IPS-20b (cell line): ENCODE measurements around the gene LUZP2.
"Not testable (repeated sequence)": the region's sequence is repeated elsewhere in the genome, so short reads cannot be mapped to it uniquely, and the experiment has no call there.

Source experiments
- H3K27ac ChIP-seq: one replicate; pipeline ENCODE4 v1.5.1; 2013; ENCODE audit warnings: low read length
- H3K27me3 ChIP-seq: 2 replicates; pipeline ENCODE4 v1.6.1; 2013; ENCODE audit warnings: mild to moderate bottlenecking, low read length, inconsistent platforms; ENCODE audit not compliant: insufficient read depth
- H3K36me3 ChIP-seq: 2 replicates; pipeline ENCODE4 v1.6.1; 2013; ENCODE audit warnings: low read depth, mild to moderate bottlenecking, inconsistent platforms, low read length, moderate library complexity; ENCODE audit not compliant: insufficient read depth
- H3K4me1 ChIP-seq: 2 replicates; pipeline ENCODE4 v1.6.1; 2013; ENCODE audit warnings: mild to moderate bottlenecking, control low read depth, inconsistent platforms, low read length, moderate library complexity; ENCODE audit not compliant: insufficient read depth
- H3K4me3 ChIP-seq: 2 replicates; pipeline ENCODE4 v1.5.1; 2013; ENCODE audit warnings: mild to moderate bottlenecking, low read length, inconsistent platforms
- H3K9ac ChIP-seq: 2 replicates; pipeline ENCODE4 v1.6.1; 2013; ENCODE audit warnings: low read depth, mild to moderate bottlenecking, inconsistent platforms, low read length, moderate library complexity
- H3K9me3 ChIP-seq: 2 replicates; pipeline ENCODE4 v1.6.1; 2013; ENCODE audit warnings: mild to moderate bottlenecking, low read depth, low read length, inconsistent platforms; ENCODE audit not compliant: insufficient read depth

The LUZP2 gene

DNA sequence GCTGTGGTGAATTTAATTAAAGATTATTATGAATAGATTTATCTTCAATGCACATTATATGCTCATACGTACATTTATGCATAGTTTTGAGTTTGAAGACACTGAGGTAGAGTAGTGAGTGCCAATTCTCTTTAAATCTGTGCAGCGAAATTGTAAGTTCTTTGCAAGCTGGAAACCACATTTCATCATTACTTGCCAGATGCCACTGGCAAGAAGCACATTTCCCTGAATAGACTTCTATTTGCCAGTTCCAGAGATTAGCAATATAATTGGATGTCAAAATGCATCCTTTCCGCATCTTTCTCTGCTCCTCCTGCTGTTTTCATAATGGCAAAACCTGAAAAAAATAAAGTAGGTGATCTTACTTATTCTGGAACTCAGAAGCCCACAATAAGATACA lies 448.0 kb downstream of the LUZP2 start:
- Histone ChIP-seq H3K9me3 (no peaks in the 10 kb centered on the region), H3K4me3 (no peak overlapping the region), H3K27me3 (no peaks in the 10 kb centered on the region), H3K9ac (no peak overlapping the region), H3K4me1 (no peaks in the 10 kb centered on the region), H3K27ac (no peak overlapping the region), H3K36me3 (no peaks in the 10 kb centered on the region)

DNA sequence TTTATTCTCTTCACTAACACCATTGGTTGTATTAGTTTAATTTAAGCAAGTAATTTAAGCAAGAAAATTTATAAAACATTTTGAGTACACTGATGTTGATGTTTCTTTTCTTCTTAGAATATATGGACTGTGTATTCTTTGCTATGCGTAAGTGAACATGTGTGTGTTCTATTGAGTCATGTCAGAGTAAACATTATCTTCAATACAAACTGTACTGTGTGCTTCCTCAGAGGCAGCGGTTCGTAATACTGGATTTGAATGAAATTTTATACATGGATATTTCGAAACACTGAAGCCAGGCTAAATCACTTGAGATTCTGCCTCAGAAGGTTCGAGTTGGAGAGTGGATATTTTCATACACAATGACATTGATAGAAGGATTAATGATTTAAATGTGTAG lies 452.6 kb downstream of the LUZP2 start:
- no peak overlapping the region for H3K4me3 ChIP-seq
- H3K9ac ChIP-seq, result no peak overlapping the region
- no peaks in the 10 kb centered on the region for H3K9me3 ChIP-seq
- H3K27ac ChIP-seq, result no peak overlapping the region
- no peaks in the 10 kb centered on the region for H3K27me3 ChIP-seq
- no peaks in the 10 kb centered on the region for H3K4me1 ChIP-seq
- no peaks in the 10 kb centered on the region for H3K36me3 ChIP-seq

DNA sequence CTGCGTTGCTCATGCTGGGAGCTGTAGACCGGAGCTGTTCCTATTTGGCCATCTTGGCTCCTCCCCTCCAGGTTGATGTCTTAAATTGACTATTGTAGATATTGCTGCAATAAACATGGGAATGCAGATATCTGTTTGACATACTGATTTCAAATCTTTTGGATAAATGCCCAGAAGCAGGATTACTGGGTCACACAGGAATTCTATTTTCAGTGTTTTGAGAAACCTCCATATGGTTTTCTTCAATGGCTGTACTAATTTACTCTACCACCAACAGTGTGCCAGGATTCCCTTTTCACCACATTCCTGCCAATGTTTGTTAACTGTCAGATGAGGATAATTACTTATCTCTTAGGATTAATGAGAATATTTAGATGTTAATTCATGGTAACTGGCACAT lies 467.0 kb downstream of the LUZP2 start:
- Histone ChIP-seq H3K27me3 (no peaks in the 10 kb centered on the region), H3K4me3 (no peak overlapping the region), H3K9me3 (peaks cover 9% of the 10 kb centered on the region), H3K4me1 (no peaks in the 10 kb centered on the region), H3K9ac (no peak overlapping the region), H3K27ac (no peak overlapping the region), H3K36me3 (no peaks in the 10 kb centered on the region)

DNA sequence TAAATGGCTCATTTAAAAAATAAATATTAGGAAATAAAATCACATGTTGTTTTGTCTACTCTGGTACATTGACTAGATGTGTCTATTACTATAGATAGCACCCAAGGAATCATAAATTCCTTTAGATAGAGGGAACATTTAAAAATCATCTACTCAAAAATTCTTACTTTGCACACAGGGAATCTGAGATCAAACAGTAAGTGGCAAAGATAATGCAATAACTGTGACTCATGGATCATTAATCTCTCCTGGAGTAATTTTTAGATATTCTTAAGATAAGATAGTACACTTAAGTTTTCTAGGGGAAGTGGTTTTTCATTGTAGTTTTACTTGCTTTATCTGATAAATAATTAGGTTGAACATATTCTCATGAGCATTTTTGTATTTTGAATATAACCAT lies 468.9 kb downstream of the LUZP2 start:
- Histone ChIP-seq H3K27ac (no peak overlapping the region), H3K36me3 (no peaks in the 10 kb centered on the region), H3K27me3 (no peaks in the 10 kb centered on the region), H3K9me3 (peaks cover 9% of the 10 kb centered on the region), H3K4me3 (no peak overlapping the region), H3K9ac (no peak overlapping the region), H3K4me1 (no peaks in the 10 kb centered on the region)

DNA sequence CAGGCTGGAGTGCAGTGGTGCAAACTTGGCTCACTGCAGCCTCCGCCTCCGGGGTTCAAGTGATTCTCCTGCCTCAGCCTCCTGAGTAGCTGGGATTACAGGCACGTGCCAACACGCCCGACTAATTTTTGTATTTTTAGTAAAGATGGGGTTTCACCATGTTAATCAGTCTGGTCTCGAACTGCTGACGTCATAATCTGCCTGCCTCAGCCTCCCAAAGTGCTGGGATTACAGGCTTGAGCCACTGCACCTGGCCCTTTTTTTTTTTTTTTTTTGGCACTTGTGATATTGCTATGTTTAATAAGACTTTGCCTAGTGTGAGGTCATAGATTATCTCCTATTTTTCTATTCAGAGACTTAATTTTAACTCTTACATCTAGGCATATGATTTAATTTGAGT lies 497.1 kb downstream of the LUZP2 start:
- not testable (repeated sequence) for H3K9me3 ChIP-seq

DNA sequence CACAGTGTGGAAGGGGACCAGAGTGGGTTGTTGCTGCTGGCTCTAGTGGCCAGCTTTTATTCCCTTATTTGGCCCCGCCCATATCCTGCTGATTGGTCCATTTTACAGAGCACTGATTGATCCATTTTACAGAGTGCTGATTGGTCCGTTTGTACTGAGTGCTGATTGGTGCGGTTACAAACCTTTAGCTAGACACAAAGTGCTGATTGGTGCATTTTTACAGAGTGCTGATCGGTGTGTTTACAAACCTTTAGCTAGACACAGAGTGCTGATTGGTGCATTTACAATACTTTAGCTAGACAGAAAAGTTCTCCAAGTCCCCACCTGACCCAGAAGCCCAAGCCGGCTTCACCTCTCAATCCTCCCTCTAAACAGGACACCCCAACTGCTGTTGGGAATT lies 503.1 kb downstream of the LUZP2 start:
- H3K36me3 ChIP-seq, H3K4me1 ChIP-seq, H3K9ac ChIP-seq, H3K27ac ChIP-seq, H3K9me3 ChIP-seq, H3K4me3 ChIP-seq, H3K27me3 ChIP-seq: not testable (repeated sequence)

More for the DNA sequence above, 497.1 kb downstream of the LUZP2 start:
- H3K27me3 ChIP-seq, H3K4me3 ChIP-seq, H3K27ac ChIP-seq, H3K36me3 ChIP-seq, H3K4me1 ChIP-seq, H3K9ac ChIP-seq: not testable (repeated sequence)

DNA sequence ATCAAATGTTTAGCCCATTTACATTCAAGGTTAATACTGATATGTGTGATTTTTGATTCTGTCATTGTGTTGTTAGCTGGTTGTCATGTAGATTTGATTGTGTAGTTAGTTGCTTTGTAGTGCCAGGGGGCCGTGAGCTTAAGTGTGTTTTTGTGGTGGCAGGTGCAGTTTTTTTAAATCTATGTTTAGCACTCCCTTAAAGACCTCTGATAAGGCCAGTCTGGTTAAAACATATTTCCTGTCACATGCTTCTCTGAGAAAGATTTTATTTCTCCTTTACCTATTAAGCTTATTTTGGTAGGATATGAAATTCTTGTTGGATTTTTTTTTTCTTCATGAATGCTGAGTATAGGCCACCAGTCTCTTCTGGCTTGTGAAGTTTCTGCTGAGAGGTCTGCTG lies 540.6 kb downstream of the LUZP2 start:
- no peak overlapping the region for H3K4me3 ChIP-seq
- no peaks in the 10 kb centered on the region for H3K27me3 ChIP-seq
- H3K27ac ChIP-seq, result no peak overlapping the region
- H3K9me3 ChIP-seq, result no peaks in the 10 kb centered on the region
- H3K4me1 ChIP-seq, result no peaks in the 10 kb centered on the region
- no peaks in the 10 kb centered on the region for H3K36me3 ChIP-seq
- no peak overlapping the region for H3K9ac ChIP-seq

DNA sequence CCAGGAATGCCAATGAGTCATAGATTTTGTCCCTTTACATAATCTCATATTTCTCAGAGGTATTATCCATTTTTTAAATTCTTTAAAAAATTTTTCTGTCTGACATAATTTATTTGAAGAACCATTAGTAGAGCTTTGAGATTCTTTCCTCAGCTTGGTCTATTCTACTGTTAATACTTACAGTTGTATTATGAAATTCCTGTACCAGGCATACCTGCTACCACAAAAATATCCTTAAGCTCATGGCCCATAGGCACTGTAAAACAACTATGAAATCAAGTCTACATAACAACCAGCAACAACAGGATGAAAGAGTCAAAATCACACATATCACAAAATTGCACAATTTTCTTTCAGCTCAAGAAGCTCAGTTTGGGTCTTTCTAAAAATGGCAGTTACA lies 541.3 kb downstream of the LUZP2 start:
- H3K4me1 ChIP-seq, result no peaks in the 10 kb centered on the region
- no peak overlapping the region for H3K27ac ChIP-seq
- H3K4me3 ChIP-seq, result no peak overlapping the region
- no peak overlapping the region for H3K9ac ChIP-seq
- no peaks in the 10 kb centered on the region for H3K36me3 ChIP-seq
- no peaks in the 10 kb centered on the region for H3K27me3 ChIP-seq
- H3K9me3 ChIP-seq, result no peaks in the 10 kb centered on the region

DNA sequence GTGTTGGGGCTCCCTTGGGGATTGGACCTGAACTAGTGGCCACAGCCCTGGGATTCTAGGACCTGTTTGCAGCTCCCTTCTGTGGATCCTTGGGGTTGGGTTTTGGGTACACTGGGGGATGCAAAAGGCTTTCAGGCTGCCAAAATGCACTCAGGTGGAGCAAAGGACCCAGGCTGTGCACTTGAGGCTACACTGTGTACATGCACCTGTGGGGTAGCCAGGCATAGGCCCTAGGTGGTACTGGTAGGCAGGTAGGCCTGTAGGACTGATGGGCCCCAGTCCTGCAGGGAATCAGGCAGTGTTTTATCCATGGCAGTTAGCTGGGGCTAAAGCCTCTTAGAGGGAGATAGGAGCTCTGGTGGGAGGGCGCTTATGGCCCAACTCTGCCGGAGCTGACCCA lies 542.3 kb downstream of the LUZP2 start:
- Histone ChIP-seq H3K9ac (no peak overlapping the region), H3K4me3 (no peak overlapping the region), H3K9me3 (no peaks in the 10 kb centered on the region), H3K27me3 (no peaks in the 10 kb centered on the region), H3K27ac (no peak overlapping the region), H3K36me3 (no peaks in the 10 kb centered on the region), H3K4me1 (no peaks in the 10 kb centered on the region)

DNA sequence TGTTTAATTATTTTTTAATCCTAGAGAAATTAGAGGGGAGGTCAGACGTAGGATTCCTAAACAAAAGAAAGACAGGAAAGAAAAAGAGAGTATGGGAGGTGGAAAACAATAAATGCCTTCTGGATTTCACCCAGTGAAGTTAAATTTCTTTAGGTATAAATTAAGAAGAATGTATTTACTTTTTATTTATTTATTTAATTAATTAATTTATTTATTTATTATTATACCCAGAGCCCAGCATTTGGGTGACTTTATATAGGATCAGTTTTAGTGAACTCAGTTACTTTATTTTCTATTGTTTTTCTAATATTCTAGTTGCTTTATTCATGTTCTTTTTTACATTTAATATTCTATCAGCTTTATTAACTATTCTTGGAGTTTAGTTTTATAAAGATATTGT lies 551.8 kb downstream of the LUZP2 start:
- Histone ChIP-seq H3K27ac (no peak overlapping the region), H3K9ac (no peak overlapping the region), H3K36me3 (no peaks in the 10 kb centered on the region), H3K9me3 (no peaks in the 10 kb centered on the region), H3K27me3 (no peaks in the 10 kb centered on the region), H3K4me1 (peaks cover 3% of the 10 kb centered on the region; the same call in 1 of the 2 replicates), H3K4me3 (no peak overlapping the region)

DNA sequence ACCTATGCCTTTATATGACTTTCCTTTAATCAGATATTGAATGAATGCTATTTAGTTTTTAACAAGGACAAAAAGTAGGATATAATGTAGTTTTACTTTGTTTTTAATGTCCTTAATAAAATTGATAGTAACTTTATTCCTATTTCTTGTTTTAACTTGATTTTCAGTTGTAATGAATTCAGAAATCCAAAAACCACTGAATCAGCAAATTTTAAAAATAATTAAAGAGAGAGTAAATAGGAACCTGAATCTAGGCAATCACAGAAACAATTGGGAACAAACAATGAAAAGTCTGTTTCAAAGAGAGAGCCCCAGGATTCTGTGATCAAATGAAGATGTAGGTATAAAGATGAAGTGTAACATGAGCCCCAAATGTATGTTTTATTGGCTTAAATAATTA lies 556.0 kb downstream of the LUZP2 start:
- Histone ChIP-seq H3K9ac (no peak overlapping the region), H3K9me3 (no peaks in the 10 kb centered on the region), H3K36me3 (no peaks in the 10 kb centered on the region), H3K4me1 (peaks cover 3% of the 10 kb centered on the region; the same call in 1 of the 2 replicates), H3K4me3 (no peak overlapping the region), H3K27ac (no peak overlapping the region), H3K27me3 (no peaks in the 10 kb centered on the region)

DNA sequence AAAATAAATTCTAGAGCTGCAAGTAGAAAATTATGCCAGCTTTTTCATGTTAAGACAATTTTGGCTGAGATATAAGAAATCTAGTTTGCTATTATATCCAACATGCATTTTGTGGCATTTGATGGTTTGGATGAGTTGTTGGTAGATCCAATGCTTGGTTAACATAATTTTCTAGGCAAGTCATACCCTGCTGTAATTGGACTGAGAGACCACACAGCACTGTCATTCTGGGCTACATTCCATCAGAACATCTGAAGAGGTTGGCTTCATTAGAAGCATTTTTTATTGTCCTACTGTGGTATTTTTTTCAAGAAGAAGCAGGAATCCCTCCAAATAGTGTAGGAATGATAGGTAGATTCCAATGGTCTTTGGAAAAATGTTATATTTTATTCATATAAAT lies 561.0 kb downstream of the LUZP2 start:
- no peak overlapping the region for H3K9ac ChIP-seq
- H3K27me3 ChIP-seq, result no peaks in the 10 kb centered on the region

DNA sequence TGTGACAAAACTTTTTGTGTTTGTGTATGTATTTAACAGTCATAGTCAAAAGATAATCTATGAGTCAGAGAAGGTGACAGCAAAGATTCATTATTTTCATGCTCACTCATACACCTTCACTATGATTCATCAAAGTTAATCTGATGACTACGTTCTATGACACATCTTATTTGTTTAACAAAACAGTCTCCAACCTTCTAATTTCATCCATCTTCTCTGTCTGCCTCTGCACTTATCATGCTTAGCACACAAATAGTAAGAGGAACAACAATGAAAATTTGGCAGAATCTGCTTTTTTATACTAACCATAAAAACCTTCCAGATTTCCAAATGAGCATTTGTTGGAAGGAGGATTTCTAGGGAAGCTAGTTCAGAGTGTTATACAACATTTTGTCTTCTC lies 568.9 kb downstream of the LUZP2 start:
- Histone ChIP-seq H3K27ac (no peak overlapping the region), H3K4me3 (no peak overlapping the region), H3K27me3 (no peaks in the 10 kb centered on the region), H3K4me1 (no peaks in the 10 kb centered on the region), H3K9me3 (no peaks in the 10 kb centered on the region), H3K9ac (no peak overlapping the region), H3K36me3 (no peaks in the 10 kb centered on the region)

More for the DNA sequence above, 561.0 kb downstream of the LUZP2 start:
- no peaks in the 10 kb centered on the region for H3K9me3 ChIP-seq
- no peak overlapping the region for H3K4me3 ChIP-seq
- no peak overlapping the region for H3K27ac ChIP-seq
- no peaks in the 10 kb centered on the region for H3K4me1 ChIP-seq
- H3K36me3 ChIP-seq, result no peaks in the 10 kb centered on the region
